GM19468 (cell line): Measurements from ENCODE around the gene FBXL17.

Source experiments
- ATAC-seq: cut with Tn5 transposase; IDR thresholded peaks from one replicate; pipeline ENCODE4 v1.9.1; 2021; ENCODE audit warnings: mild to moderate bottlenecking, moderate library complexity, moderate number of reproducible peaks; ENCODE audit not compliant: unreplicated experiment; ENCODE audit errors: extremely low read depth

The FBXL17 gene

DNA sequence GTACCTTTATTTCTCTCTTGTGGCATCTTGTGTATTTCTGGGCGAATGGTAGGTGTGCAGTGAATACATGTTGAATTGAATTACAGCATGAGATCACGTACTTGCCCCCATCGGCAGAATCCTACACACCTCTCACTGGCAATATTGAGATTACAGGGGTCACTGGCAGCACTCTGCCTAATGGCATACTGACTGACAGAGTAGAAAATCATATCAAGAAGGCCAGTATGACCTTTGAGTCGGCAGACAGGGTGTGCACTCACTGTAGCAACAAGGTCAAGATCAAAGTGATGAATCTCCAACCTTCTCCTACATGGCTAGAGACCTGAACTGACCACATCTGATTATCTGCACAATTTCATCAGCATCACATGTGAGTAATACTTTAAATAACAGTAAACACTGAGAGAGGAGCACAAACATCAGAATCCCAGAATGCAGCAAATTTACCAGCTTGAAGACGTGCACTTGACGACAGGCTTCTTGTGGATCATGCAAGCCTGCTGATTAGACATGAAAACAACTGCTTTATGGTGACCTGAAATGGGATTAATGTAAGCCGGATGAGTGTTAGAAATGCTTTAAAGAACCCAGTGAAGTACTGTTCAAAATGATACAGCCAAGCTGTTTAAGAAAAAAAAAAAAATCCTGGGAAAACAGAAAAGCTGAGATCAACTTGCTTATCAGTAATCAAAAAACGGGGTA is 444.1 kb downstream of the FBXL17 start:
- no peak for ATAC-seq

DNA sequence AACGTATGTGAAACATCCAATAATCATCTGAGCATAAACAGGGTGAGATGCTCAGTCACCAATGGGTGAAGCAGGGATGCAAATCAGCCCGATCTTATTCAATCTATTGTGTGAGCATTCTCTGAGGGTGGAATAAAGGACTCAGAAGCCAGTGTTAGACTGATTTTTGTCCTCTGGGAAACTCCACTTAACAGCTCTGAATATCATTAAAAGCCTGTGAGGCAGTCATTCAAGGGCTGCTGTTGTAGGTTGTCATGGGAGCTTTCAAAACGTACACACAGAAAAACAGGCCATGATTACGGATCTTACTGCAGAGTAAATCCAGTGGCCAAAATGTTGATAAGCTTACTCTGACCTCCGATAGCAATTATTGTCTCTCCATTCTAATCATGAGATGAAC is 444.7 kb downstream of the FBXL17 start:
- ATAC-seq: no peak

DNA sequence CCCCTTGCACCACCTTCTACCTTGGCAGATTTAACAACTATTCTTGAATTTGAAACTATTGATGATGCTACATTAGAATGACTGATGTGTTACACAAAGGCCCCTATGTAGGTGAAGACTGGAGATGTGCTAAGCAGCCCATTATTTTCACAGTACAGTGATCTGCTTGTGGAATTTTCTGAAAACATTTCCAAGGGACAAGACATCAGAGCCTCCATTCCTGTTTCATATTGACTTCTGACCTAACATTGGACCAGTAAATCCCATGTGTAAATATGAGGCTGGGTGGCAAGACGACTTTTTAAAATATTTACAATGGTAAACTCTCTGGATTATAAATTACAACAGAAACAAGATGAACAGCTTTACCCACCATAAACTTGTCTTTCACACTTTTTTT is 445.4 kb downstream of the FBXL17 start:
- no peak for ATAC-seq

DNA sequence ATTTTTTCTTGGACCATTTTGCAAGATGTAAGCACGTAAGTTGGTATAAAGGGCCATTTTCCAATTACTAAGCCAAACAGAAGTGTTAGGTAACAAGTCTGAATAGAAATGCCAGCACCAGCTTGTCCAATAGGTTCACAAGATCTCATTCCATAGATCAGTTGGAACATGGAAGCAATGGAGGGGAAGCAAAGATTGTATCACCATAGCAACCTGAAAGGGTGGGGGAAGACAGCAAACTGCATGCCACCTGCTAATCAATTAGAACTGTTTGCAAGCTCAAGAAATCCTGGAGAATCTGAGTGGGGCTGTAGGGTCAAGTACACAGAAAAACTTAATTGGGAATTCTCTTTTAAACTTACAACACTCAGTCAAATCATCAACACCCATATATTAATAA is 446.3 kb downstream of the FBXL17 start:
- ATAC-seq: no peak

DNA sequence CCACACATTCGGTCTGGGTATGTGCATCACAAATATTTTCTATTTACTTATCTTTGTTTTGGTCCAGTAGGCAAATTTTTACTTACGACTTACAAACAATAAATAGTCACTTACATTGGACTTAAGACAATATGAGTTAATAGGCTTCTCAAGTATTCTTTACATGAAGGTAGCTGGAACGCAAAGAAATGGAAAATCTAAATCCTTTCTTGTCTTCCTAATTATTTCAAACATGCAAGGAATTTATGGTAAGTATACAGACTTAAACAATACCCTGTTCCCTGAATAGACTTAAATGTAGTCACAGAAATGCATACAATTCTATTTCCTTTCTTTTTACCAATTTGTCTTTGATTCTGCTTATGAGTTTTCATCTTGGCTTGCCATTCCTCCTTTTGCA is 448.6 kb downstream of the FBXL17 start:
- no peak for ATAC-seq

DNA sequence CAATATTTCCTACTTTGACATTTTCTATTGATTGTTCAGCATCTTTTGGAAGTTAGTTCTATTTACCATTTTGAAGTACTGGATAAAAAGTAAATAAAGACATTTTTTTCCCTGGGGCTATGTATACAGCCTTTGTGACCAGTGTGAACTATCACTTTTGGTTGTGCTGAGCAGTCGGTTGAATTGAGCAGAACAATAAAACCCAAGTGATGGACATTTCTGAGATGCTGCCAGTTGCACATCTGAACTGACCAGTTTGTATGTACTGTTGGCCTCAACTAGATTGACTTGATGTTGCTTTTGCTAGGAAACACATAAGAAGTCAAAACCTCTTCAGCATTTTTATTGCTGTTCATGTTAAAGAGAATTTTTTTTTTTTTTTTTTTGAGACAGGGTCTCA is 451.0 kb downstream of the FBXL17 start:
- no peak for ATAC-seq

DNA sequence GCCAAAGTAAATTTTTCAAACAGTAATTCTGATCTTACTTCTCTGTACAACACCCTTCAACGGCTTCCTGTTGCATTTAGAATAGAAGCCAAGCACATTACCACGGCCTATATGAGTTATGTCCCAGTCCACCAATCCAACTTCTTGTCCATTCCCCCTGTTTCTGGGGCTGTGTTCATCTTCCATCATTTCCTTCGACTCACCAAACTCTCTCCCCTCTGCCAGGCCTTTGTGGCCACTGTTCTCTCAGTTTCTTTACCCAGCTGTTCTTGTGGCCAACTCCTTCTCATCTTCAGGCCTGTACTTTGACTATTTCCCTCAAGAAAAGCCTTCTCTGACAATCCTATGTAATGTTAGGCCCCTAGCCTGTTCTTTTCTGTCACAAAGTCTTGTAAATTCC is 451.8 kb downstream of the FBXL17 start:
- no peak for ATAC-seq

DNA sequence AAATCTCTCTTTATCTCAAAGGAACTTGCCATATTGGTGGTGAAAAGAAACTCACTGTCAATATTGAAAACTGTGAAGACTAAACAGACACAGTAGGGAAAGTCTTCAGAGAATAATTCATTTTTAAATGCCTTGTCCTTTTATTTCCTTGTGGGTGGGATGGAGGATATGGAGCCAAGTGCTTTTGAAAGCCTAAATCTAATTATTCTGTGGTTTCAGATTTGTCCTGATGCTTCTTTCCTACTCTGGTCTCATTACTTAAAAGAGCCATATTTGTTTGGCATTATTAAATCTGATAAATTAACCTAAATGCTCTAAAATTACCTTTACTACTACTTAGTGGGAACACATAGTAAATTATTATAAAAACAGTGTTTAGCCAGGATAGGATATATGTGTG is 452.8 kb downstream of the FBXL17 start:
- ATAC-seq: no peak

DNA sequence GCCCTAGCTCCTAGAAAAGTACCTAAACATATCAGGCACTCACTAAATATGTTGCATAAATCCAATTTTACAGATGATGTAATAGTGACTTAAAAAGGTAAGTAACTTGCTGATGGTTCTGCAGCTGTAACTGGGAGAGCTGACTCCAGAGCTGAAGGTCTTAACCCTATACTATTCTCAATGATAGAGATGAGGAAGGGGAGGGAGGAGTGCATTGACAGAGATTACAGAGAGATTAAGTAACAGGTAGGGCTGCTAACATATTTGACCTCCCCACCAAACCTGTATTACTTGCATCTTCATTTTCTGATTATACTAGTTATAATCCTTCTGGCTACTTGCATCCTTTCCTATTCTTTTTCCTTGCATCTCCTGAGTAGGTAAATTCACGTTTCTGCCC is 455.8 kb downstream of the FBXL17 start:
- ATAC-seq: no peak

DNA sequence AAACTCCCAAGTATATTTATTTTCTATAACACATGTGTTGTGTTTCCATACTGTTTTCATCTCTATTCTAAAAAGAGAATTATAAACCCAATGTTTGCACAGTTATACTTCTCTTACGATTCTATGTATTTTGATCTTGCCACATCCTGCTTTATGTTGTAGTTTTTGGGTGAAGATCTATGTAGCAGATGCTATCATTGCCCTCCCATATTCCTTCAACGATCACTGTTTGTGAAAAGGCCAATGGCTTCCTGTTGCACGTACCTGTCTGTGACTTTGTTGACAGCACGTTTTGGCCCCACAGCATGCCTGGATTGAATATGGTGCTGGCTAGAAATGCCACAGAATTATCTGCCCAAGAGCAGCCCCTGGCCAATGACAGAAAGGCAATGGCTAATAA is 456.7 kb downstream of the FBXL17 start:
- ATAC-seq: no peak

DNA sequence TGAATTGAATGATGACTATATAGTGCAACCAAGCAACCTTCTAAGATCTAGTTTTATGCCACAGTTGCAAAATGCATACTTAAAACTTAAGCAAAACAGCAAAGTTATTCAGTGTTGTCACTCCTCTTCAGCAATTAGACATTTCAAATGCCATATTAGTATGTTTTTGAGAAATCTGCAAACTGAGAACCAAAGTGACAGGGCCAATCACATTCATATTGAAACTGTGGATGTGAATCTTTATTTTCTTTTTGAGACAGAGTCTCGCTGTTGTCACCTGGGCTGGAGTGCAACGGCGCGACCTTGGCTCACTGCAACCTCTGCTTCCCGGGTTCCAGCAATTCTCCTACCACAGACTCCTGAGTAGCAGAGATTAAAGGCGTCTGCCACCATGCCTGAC is 461.9 kb downstream of the FBXL17 start:
- no peak for ATAC-seq

DNA sequence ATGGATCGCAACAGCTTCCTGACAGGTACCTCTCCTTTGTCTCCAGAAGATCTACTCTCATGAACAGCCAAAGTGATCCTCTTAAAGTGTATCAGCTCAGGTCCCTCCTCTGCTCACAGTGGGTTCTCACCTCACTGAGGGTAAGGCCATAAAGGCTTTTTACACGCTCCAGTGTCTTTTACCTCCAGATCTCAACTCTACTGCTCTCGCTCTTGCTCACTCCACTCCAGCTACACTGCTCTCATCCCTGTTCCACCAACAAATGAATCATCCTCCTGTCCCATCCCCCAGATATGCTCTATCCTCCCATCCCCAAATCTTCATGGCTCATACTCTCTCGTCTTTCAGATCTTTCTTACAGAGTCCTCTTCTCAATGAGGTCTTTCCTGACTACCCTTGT is 462.5 kb downstream of the FBXL17 start:
- no peak for ATAC-seq

DNA sequence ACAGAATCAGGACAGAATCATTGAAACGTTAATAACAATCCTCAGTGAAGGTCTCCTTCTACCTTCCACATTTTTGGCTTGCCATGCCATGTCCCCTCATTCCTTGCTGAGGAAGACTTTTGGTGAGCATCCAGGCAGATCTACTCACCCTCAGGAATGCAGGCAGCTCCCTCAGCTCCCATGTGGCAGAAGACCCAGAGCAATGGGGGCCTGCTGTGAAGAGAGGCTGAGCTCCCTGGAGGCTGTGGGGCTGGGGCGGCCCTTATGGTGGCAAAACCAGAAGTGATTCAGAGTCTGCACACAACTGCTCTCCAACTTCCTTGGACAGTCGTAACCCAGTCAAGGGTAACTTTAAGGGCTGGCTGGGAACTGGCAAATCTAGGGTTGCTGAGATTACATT is 463.9 kb downstream of the FBXL17 start:
- ATAC-seq: no peak

DNA sequence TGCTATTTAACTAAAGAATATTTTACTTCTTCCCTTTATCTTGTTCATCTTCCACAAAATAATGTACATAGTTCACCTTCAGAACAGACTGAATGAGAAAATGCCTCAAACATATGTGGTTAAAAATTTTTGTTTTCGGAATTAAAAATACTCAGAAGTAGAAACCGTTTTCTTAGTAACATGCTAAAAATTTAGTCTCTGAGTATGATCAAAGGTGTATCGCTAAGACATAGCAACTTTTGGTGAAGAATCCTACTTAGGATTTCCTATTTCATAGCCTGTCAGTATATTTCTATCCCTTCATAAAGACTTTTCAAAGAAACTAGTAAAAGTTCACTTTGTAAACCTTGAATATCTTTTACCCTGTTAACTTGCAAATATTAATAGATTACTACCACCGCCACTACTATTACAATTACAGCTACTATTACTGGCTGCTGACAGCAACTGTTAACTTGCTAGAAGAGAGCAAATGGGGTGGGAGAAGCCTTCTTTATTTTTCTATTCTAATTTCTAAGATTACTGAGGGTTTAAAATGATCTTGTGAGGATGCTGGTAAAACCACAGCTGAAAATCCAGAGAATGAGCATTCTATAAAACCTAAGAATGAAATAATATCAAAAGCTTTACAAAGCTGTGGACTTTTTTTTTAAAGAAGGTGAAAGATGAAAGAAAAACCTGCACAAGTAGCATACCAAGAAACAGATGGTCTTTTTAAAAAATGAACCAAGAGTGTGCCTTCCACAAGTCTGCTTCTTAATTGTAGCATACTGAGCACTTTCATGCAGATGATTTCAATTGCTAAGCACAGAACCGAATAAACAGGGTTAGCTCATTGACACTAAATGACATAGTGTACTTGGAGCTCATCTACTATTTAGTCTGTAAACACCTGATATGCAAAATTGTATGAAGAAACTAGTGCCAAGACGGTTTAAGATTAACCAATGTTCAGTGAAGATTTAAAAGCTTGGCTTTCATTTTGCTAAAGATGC is 464.9 kb downstream of the FBXL17 start:
- no peak for ATAC-seq

DNA sequence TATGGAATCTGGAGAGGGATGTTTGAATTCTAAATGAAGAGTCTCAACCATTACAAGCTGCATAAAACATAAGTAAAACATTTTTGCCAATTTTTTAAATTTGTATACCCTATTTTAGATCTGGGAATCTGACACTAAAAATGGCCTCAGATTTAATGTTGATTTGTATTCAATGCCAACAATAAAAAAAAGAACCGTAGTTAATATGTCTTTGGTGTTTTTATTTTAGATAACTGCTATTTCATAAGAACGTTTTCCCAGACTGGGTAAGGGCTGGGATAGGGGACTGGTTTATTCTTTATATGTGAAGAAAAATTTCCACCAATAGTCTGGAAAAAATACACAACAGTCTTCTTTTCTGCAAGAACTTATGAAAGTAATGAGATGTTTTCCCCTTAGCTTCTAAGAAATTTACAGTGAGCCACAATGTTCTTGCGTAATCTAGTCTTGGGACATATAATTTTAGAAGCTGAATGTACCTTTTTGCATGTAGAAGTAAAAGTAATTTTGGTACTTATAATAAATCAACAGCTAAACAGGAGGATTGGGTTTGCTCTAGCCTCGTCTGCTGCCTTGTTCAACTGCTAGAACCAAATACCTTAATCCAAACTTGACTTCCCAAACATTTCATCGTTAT is 466.6 kb downstream of the FBXL17 start:
- no peak for ATAC-seq

DNA sequence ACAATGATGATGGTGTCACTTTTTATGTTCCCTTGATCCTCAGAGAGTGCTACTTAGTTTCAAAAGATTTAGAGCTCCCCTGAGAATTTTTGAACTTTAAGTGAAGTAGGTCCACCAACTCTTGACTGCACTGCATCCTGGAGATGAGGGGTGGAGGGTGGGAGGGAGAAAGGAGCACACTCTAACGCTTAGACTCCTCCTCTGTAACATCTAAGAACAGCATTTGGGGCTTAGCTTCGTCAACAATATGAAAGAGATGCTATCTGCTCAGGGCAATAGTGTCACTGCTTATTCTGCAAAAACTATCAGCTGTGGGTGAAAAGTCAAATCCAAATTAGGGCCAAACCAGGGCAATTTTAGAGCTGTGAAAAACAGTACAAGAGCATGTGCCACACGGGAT is 468.4 kb downstream of the FBXL17 start:
- ATAC-seq: no peak

DNA sequence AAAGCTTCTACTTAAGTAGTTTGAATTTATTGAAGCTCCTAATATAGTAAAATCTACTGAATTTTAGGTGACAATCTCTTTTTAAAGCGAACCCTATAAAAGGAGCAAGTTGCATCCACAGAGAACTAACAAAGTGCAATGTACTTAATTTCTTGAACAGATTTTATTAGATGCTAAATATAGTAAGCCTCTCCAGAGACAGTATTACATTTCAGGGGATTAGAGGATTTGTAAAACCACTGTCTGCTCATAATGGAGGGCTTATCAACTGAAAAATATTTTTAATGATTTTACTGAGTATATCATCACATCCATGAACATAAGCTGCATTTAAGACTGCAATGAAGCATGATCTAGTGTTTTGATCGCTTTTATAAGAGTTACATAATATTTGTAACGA is 481.2 kb downstream of the FBXL17 start:
- ATAC-seq: no peak

DNA sequence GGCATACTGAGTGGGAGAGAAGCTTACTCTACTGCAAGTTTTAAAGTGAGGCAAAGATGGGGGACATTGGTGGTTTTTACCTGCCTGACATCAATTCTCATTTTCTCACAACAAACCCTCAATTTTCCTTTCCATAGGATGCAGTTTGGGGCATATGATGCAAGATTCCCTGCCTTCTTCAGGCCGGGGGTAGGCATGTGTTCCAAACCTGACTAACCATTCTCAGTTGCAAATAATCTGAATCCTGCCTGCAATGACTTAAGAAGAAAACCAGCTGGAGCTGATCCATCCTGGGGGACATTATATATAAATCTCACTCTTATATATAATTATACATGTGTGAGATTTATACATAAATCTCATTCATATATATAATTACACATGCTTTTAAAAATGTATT is 487.5 kb downstream of the FBXL17 start:
- no peak for ATAC-seq

DNA sequence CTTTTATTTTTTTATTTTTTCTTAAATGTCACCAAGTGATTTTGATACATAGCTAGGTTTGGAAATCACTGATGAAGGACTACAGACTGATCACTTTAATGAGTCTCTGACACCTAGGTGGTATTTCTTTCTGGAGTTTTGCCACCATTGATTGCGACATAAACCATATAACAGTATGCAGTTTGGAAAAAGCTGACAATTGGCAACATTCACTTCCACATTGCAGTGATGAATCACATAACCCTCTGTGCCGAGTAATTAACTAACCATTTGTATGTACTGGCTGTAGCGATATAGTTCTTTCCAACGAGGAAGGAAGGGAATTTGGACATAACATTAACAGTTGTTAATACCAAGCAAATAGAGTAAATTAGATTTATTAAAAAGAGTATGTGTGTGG is 488.3 kb downstream of the FBXL17 start:
- no peak for ATAC-seq

DNA sequence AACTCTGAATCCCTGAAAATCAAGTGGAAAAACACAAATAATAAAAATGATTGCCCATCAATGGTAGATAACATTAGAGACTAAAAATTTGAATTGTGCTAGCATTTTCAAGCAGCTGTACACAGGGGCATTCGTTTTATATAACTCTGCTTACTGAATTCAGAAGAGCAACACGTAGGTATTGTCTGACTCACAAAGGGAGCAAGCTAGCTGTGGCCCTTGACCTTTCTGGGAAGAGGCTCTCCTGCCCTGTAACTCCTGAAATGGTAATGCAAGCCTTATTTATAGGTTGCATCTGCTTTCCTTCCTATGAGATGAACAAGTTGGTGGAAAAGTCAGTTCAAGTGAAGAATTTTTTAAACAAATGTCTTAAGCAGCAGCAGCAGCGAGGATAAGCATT is 492.5 kb downstream of the FBXL17 start:
- no peak for ATAC-seq

DNA sequence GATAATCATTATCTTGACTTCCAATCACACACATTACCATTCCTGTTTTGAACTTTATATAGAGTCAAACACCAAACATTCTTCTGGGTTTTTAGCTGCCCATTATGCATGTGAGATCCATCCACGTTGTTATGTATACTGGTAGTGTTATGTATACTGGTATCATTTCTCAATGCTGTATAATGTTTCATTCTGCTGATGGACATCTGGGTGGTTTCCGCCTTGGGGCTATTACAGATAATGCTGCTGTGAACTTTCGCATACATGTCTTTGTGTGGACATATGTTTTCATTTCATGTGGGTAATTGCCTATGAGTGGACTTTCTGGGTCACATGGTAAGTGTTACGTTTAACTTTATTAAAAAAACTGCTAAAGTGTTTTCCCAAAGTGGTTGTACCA is 493.4 kb downstream of the FBXL17 start:
- no peak for ATAC-seq
